IPS-15b (cell line): ENCODE measurements around the gene SEMA5A.

Experiments
- H3K27me3 ChIP-seq: one replicate; pipeline ENCODE4 v1.6.1; 2013; ENCODE audit warnings: low read length; ENCODE audit not compliant: control insufficient read depth, insufficient read depth
- H3K36me3 ChIP-seq: one replicate; pipeline ENCODE4 v1.6.1; 2013; ENCODE audit warnings: low read length; ENCODE audit not compliant: control insufficient read depth, insufficient read depth
- H3K4me1 ChIP-seq: one replicate; pipeline ENCODE4 v1.6.1; 2013; ENCODE audit warnings: mild to moderate bottlenecking, low read length; ENCODE audit not compliant: control insufficient read depth, insufficient read depth
- H3K4me3 ChIP-seq: one replicate; pipeline ENCODE4 v1.5.1; 2013; ENCODE audit warnings: low read depth, low read length
- H3K9ac ChIP-seq: one replicate; pipeline ENCODE4 v1.6.1; 2013; ENCODE audit warnings: low read depth, mild to moderate bottlenecking, low read length
- H3K9me3 ChIP-seq: one replicate; pipeline ENCODE4 v1.6.1; 2013; ENCODE audit warnings: mild to moderate bottlenecking, low read length; ENCODE audit not compliant: control insufficient read depth, insufficient read depth

Gene SEMA5A

GRCh38 chr5:9201761-9202160, 344.1 kb downstream of the SEMA5A start:
- no peak overlapping the region for H3K9ac ChIP-seq

GRCh38 chr5:9201011-9201410, 344.9 kb downstream of the SEMA5A start:
- H3K9me3 ChIP-seq = no peaks in the 10 kb centered on the region
- no peaks in the 10 kb centered on the region for H3K27me3 ChIP-seq
- H3K4me3 ChIP-seq = no peak overlapping the region
- H3K4me1 ChIP-seq = no peaks in the 10 kb centered on the region
- H3K9ac ChIP-seq = no peak overlapping the region
- no peaks in the 10 kb centered on the region for H3K36me3 ChIP-seq

More at GRCh38 chr5:9201761-9202160, 344.1 kb downstream of the SEMA5A start:
- Histone ChIP-seq H3K27me3 (no peaks in the 10 kb centered on the region), H3K9me3 (no peaks in the 10 kb centered on the region), H3K4me3 (no peak overlapping the region), H3K36me3 (no peaks in the 10 kb centered on the region), H3K4me1 (no peaks in the 10 kb centered on the region)

- no peak overlapping the region for H3K9ac ChIP-seq
- H3K36me3 ChIP-seq = no peaks in the 10 kb centered on the region
- H3K4me1 ChIP-seq = no peaks in the 10 kb centered on the region
- no peak overlapping the region for H3K4me3 ChIP-seq
- H3K9me3 ChIP-seq = no peaks in the 10 kb centered on the region
- no peaks in the 10 kb centered on the region for H3K27me3 ChIP-seq
Observed at GRCh38 chr5:9198394-9198793, 347.5 kb downstream of the SEMA5A start.

- H3K9me3 ChIP-seq = no peaks in the 10 kb centered on the region
- H3K4me1 ChIP-seq = no peaks in the 10 kb centered on the region
- no peak overlapping the region for H3K4me3 ChIP-seq
- no peaks in the 10 kb centered on the region for H3K36me3 ChIP-seq
- no peaks in the 10 kb centered on the region for H3K27me3 ChIP-seq
- H3K9ac ChIP-seq = no peak overlapping the region
Observed at GRCh38 chr5:9197881-9198260, 348.0 kb downstream of the SEMA5A start.

DNA sequence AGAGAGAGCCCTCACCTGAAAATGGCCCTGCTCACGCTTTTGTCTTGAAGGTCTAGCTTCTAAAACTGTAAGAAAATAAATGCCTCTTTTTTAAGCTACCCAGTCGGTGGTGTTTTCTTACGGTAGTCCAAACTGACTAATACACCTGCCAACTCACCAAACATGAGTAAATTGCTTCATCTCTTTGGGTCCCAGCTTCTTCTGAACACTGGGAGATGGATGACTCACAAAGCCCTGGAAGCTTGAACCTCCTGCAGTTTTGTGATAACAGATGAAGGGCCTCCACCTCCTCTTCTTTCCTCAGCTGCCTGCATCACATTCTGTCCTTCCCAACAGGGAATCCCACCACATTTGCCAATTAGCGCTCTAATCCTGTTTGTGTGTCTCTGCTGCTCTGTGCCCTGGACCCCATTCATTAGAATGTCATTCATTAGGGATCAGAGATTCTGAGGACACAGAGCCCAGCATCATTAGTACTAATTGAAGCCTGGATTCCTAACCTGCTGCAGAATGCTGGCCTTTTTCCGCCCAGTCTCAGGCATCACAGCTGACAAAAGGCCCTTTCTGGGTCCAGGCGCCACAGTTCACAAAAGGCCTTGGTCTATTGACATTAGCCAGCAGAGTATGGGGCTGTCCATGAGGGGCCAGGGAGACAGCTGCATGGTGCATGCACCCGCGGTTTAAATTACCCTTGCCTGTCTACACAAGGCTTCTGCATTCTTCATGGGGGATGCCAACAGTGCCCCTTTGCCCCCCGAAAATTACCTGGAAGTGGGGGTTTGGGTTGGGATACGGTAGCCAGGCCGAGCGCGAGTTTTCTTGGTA, 349.3 kb downstream of the SEMA5A start:
- no peaks in the 10 kb centered on the region for H3K27me3 ChIP-seq
- no peak overlapping the region for H3K4me3 ChIP-seq
- no peaks in the 10 kb centered on the region for H3K36me3 ChIP-seq
- no peaks in the 10 kb centered on the region for H3K4me1 ChIP-seq
- no peaks in the 10 kb centered on the region for H3K9me3 ChIP-seq
- H3K9ac ChIP-seq = no peak overlapping the region

- Histone ChIP-seq H3K36me3 (no peaks in the 10 kb centered on the region), H3K9ac (no peak overlapping the region), H3K9me3 (no peaks in the 10 kb centered on the region), H3K27me3 (no peaks in the 10 kb centered on the region), H3K4me3 (no peak overlapping the region), H3K4me1 (no peaks in the 10 kb centered on the region)
Observed at GRCh38 chr5:9194509-9194908, 351.4 kb downstream of the SEMA5A start.

GRCh38 chr5:9192266-9192665, 353.6 kb downstream of the SEMA5A start:
- H3K4me3 ChIP-seq = no peak overlapping the region
- no peaks in the 10 kb centered on the region for H3K36me3 ChIP-seq
- no peaks in the 10 kb centered on the region for H3K9me3 ChIP-seq
- H3K4me1 ChIP-seq = no peaks in the 10 kb centered on the region
- H3K27me3 ChIP-seq = no peaks in the 10 kb centered on the region
- H3K9ac ChIP-seq = no peak overlapping the region

DNA sequence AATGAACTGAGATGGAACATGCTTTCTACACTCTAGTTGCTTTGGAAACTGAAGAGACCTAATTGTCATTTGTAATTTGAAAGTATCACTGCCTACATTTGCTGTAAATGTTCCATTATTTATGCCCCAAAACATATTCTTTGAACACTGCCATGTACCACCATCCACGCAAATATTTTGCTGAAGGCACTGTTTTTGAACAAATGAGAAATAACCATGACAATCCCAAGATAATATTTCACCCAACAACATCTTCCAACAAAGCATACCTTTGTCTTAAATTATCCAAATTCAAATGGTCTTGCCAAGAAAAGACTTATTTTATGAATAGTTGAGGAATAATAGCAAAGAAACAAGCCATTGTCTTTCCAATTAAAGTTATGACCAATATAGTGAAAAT, 356.2 kb downstream of the SEMA5A start:
- H3K4me1 ChIP-seq = no peaks in the 10 kb centered on the region
- H3K4me3 ChIP-seq = no peak overlapping the region
- no peaks in the 10 kb centered on the region for H3K27me3 ChIP-seq
- no peaks in the 10 kb centered on the region for H3K36me3 ChIP-seq
- H3K9me3 ChIP-seq = no peaks in the 10 kb centered on the region
- H3K9ac ChIP-seq = no peak overlapping the region

DNA sequence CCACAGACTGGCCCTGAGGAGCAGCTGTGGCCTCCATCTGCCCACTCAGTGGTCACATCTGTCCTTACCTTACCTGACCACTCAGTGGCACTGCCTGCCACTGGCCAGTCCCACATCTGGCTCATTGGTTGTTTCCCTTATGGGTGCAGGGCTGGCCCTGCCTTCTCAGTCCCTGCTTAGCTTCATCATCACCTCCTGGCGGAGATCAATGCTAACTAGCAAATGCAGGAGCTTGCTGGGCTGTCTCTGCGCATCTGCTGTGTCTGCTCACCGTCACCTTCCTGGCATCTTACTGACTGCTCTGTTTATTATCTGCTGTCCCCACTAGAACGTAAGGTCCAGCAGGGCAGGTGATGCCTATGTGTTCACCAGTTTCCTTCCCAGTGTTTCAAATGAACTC, 356.9 kb downstream of the SEMA5A start:
- Histone ChIP-seq H3K4me3 (no peak overlapping the region), H3K4me1 (no peaks in the 10 kb centered on the region), H3K9ac (no peak overlapping the region), H3K9me3 (no peaks in the 10 kb centered on the region), H3K27me3 (no peaks in the 10 kb centered on the region), H3K36me3 (no peaks in the 10 kb centered on the region)

DNA sequence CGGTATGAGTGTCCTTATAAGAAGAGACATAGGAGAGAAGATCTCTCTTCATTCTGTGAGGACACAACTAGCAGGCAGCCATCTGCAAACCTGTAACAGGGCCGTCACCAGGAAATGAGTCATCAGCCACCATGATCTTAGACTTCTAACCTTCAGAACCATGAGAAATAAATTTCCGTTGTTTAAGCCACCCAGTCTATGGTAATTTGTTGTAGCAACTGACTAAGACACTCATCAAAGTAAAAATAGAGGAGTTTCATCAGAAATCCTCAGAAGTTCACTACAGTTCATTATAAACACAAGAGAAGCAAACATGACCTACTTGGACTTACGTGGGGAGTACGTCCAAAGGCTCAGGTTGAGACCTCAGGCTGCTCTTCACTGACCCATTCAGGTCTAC, 357.7 kb downstream of the SEMA5A start:
- H3K36me3 ChIP-seq = no peaks in the 10 kb centered on the region
- no peaks in the 10 kb centered on the region for H3K4me1 ChIP-seq
- H3K9ac ChIP-seq = no peak overlapping the region
- H3K4me3 ChIP-seq = no peak overlapping the region
- H3K27me3 ChIP-seq = no peaks in the 10 kb centered on the region
- H3K9me3 ChIP-seq = no peaks in the 10 kb centered on the region

GRCh38 chr5:9187614-9188013, 358.3 kb downstream of the SEMA5A start:
- Histone ChIP-seq H3K9ac (no peak overlapping the region), H3K4me3 (no peak overlapping the region), H3K36me3 (no peaks in the 10 kb centered on the region), H3K27me3 (no peaks in the 10 kb centered on the region), H3K9me3 (no peaks in the 10 kb centered on the region), H3K4me1 (no peaks in the 10 kb centered on the region)

DNA sequence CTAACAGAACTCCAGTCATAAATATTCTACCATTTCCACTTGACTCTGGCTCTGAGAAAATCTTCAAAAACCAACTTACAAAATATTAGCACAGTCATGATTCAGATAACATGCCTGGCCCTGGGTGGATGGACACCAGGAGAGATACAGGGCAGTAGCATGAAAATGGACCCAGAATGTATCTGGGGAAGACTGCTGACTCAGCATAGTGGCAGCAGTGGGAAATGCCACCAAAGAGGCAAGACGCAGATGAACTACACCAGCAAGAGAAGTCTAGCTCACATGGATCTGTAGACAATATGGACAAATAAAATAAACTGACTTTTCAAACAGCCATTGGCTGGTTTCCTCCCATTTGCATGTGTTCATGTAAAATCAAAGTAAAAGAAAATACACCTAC, 359.8 kb downstream of the SEMA5A start:
- H3K4me1 ChIP-seq = no peaks in the 10 kb centered on the region
- no peak overlapping the region for H3K4me3 ChIP-seq
- H3K9ac ChIP-seq = no peak overlapping the region
- no peaks in the 10 kb centered on the region for H3K9me3 ChIP-seq
- no peaks in the 10 kb centered on the region for H3K36me3 ChIP-seq
- H3K27me3 ChIP-seq = no peaks in the 10 kb centered on the region
